HEK293T (cell line): ENCODE data around the gene DDX39B.

Experiments
- CTCF ChIA-PET: fragments of 350-600 bp; formaldehyde crosslinking; extraction: SDS; loops from one replicate; lab custom pipeline; 2021; ENCODE audit warnings: antibody characterized with exemption, inconsistent platforms; lab: Yijun Ruan, JAX
- POLR2A ChIA-PET: fragments of 350-600 bp; formaldehyde crosslinking; extraction: SDS; loops from one replicate; lab custom pipeline; 2020; ENCODE audit warnings: antibody characterized with exemption, inconsistent platforms; lab: Yijun Ruan, JAX
- DNase-seq: peaks from one replicate; pipeline ENCODE4 v3.0.0; 2012; ENCODE audit warnings: mixed read lengths; ENCODE audit errors: extremely low spot score
- ARNT ChIP-seq: fragments of 450-650 bp; IDR thresholded peaks from 2 replicates; pipeline ENCODE4 v1.6.1; 2017; ENCODE audit warnings: mild to moderate bottlenecking
- BHLHE40 ChIP-seq: fragments of 450-650 bp; IDR thresholded peaks from 2 replicates; pipeline ENCODE4 v1.6.1; 2016; ENCODE audit warnings: mild to moderate bottlenecking, moderate library complexity, borderline replicate concordance
- CTBP1 ChIP-seq: fragments of 450-650 bp; IDR thresholded peaks from 2 replicates; pipeline ENCODE4 v1.6.1; 2016; ENCODE audit warnings: borderline replicate concordance
- ELF4 ChIP-seq: fragments of 450-650 bp; IDR thresholded peaks from 2 replicates; pipeline ENCODE4 v1.6.1; 2017; ENCODE audit warnings: antibody characterized with exemption
- FOXA1 ChIP-seq: fragments of 450-650 bp; IDR thresholded peaks from 2 replicates; pipeline ENCODE4 v1.6.1; 2016; ENCODE audit warnings: mild to moderate bottlenecking
- FOXK2 ChIP-seq: fragments of 450-650 bp; IDR thresholded peaks from 2 replicates; pipeline ENCODE4 v1.6.1; 2016; ENCODE audit warnings: mild to moderate bottlenecking
- FOXM1 ChIP-seq: fragments of 450-650 bp; IDR thresholded peaks from 2 replicates; pipeline ENCODE4 v1.6.1; 2017; ENCODE audit warnings: mild to moderate bottlenecking, borderline replicate concordance
- HDGF ChIP-seq: fragments of 450-650 bp; IDR thresholded peaks from 2 replicates; pipeline ENCODE4 v1.6.1; 2017; ENCODE audit warnings: antibody characterized with exemption, borderline replicate concordance
- L3MBTL2 ChIP-seq: fragments of 450-650 bp; conservative IDR thresholded peaks from 2 replicates; pipeline ENCODE4 v1.6.1; 2016; ENCODE audit warnings: mild to moderate bottlenecking
- LEF1 ChIP-seq: fragments of 450-650 bp; IDR thresholded peaks from 2 replicates; pipeline ENCODE4 v1.6.1; 2017; ENCODE audit warnings: mild to moderate bottlenecking, borderline replicate concordance
- NFRKB ChIP-seq: fragments of 450-650 bp; IDR thresholded peaks from 2 replicates; pipeline ENCODE4 v1.6.1; 2016; ENCODE audit warnings: mild to moderate bottlenecking, moderate library complexity
- SP1 ChIP-seq: fragments of 450-650 bp; IDR thresholded peaks from 2 replicates; pipeline ENCODE4 v1.6.1; 2017
- SUZ12 ChIP-seq: fragments of 450-650 bp; IDR thresholded peaks from 2 replicates; pipeline ENCODE4 v1.6.1; 2016; ENCODE audit warnings: mild to moderate bottlenecking
- TARDBP ChIP-seq: fragments of 450-650 bp; IDR thresholded peaks from 2 replicates; pipeline ENCODE4 v1.6.1; 2016
- ZNF384 ChIP-seq: fragments of 450-650 bp; IDR thresholded peaks from 2 replicates; pipeline ENCODE4 v1.6.1; 2016
- TF ChIP-seq, protein P1 (sequence below): fragments of 450-650 bp; IDR thresholded peaks from 2 replicates; pipeline ENCODE4 v1.6.1; 2016

DDX39B gene

GRCh38 chr6:31586008-31586407 is 44.2 kb upstream of the DDX39B start, which contains the start of gene LST1:
LST1 (plus strand) TSS chr6:31586277; CDS start chr6:31587300, 1,023 bp downstream.
- no peak for DNase-seq
- CTCF ChIA-PET, result interaction anchor here (0.7 to 13.5 kb wide), 4 partner anchors 8 to 17 kb away, joined by 3 to 149 read pairs (median 6); partner anchors contain the start of genes NCR3 and TNF

DNA sequence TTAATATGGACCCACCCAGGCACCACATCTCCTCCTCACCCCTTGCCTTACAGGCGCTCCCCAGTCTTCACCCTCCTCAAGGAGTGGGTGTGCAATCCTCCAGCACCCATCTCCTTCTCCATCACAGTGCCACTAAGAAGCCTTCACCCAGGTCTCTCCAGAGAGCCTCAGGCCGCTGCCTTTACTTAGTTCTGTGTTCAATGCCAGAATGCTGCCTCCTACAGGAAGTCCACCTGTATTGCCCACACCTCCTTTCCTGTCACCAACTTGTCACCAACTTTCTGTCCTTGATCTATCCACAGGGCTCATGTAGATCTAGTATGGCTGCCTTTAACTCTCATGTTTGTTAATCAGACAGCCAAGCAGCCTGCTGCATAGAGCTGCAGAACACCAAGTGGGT is 43.7 kb upstream of the DDX39B start:
- POLR2A ChIA-PET, result interaction anchor here (1.1 to 1.7 kb wide), 2 partner anchors 9 to 11 kb away, joined by 3 read pairs; no protein-coding TSS in a partner anchor
- no peak for TF ChIP-seq ZNF384
- TF ChIP-seq FOXM1, result no peak
- no peak for TF ChIP-seq BHLHE40
- TF ChIP-seq TARDBP, result no peak
- TF ChIP-seq FOXA1, result no peak
- TF ChIP-seq SUZ12, result no peak
- no peak for TF ChIP-seq FOXK2
- no peak for TF ChIP-seq LEF1
- no peak for TF ChIP-seq ELF4
- CTCF ChIA-PET, result interaction anchor here (1.3 to 13.5 kb wide), 2 partner anchors 8 to 11 kb away, joined by 4 to 149 read pairs; partner anchors contain the start of gene NCR3
- peak; percentile 60 for DNase-seq

More at GRCh38 chr6:31586008-31586407, 44.2 kb upstream of the DDX39B start, which contains the start of gene LST1:
- POLR2A ChIA-PET, result interaction anchor here (1.7 kb wide), 1 partner anchor 11 kb away, joined by 3 read pairs; no protein-coding TSS in a partner anchor
- TF ChIP-seq TARDBP, result no peak
- TF ChIP-seq ELF4, result no peak
- TF ChIP-seq FOXK2, result no peak
- TF ChIP-seq, protein P1, sequence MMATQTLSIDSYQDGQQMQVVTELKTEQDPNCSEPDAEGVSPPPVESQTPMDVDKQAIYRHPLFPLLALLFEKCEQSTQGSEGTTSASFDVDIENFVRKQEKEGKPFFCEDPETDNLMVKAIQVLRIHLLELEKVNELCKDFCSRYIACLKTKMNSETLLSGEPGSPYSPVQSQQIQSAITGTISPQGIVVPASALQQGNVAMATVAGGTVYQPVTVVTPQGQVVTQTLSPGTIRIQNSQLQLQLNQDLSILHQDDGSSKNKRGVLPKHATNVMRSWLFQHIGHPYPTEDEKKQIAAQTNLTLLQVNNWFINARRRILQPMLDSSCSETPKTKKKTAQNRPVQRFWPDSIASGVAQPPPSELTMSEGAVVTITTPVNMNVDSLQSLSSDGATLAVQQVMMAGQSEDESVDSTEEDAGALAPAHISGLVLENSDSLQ, result no peak
- no peak for TF ChIP-seq LEF1
- no peak for TF ChIP-seq FOXA1
- TF ChIP-seq ARNT, result no peak
- TF ChIP-seq L3MBTL2, result no peak
- TF ChIP-seq NFRKB, result no peak
- no peak for TF ChIP-seq FOXM1
- no peak for TF ChIP-seq BHLHE40
- TF ChIP-seq ZNF384, result no peak
- TF ChIP-seq SUZ12, result no peak
- TF ChIP-seq HDGF, result no peak
- no peak for TF ChIP-seq SP1
- TF ChIP-seq CTBP1, result no peak

DNA sequence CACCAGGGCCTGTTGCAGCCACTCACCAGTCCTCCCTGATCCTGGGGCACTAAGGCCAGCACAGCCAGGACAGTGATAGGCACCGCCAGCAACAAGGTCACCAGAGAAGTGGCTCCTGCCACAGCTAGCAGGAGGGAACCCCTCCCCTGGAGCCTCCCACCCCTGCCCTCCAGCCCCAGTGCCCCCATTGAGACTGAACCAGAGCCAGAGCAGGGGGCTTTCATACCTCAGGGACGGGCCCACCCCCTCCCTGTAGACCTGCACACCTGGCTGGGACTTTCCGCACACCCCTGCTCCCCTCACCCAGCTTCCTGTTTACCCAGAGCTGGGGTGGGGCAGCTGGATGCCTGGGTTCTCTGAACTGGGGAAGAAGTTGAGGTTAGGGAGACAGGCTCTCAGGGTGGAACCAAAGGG is 40.4 kb upstream of the DDX39B start, which contains the start of gene LTB:
LTB (minus strand) TSS at position 195 of the 414 bp plus-strand sequence; CDS start at position 188, 7 bp downstream.
- POLR2A ChIA-PET, result interaction anchor here (1.0 to 3.5 kb wide), 4 partner anchors 8 to 40 kb away, joined by 3 to 23 read pairs (median 10); partner anchors contain the start of gene DDX39B
- CTCF ChIA-PET, result interaction anchor here (2.2 to 13.5 kb wide), 2 partner anchors 12 to 14 kb away, joined by 9 to 149 read pairs; partner anchors contain the start of gene NCR3
- no peak for TF ChIP-seq CTBP1
- no peak for TF ChIP-seq BHLHE40
- no peak for TF ChIP-seq SP1
- no peak for TF ChIP-seq ELF4
- no peak for TF ChIP-seq FOXA1
- no peak for TF ChIP-seq ARNT
- TF ChIP-seq LEF1, result no peak
- TF ChIP-seq L3MBTL2, result no peak
- TF ChIP-seq, protein P1, result no peak
- no peak for TF ChIP-seq FOXK2
- no peak for TF ChIP-seq SUZ12
- no peak for TF ChIP-seq ZNF384
- TF ChIP-seq NFRKB, result no peak
- TF ChIP-seq TARDBP, result no peak
- TF ChIP-seq HDGF, result no peak
- no peak for TF ChIP-seq FOXM1
- no peak for DNase-seq

DNA sequence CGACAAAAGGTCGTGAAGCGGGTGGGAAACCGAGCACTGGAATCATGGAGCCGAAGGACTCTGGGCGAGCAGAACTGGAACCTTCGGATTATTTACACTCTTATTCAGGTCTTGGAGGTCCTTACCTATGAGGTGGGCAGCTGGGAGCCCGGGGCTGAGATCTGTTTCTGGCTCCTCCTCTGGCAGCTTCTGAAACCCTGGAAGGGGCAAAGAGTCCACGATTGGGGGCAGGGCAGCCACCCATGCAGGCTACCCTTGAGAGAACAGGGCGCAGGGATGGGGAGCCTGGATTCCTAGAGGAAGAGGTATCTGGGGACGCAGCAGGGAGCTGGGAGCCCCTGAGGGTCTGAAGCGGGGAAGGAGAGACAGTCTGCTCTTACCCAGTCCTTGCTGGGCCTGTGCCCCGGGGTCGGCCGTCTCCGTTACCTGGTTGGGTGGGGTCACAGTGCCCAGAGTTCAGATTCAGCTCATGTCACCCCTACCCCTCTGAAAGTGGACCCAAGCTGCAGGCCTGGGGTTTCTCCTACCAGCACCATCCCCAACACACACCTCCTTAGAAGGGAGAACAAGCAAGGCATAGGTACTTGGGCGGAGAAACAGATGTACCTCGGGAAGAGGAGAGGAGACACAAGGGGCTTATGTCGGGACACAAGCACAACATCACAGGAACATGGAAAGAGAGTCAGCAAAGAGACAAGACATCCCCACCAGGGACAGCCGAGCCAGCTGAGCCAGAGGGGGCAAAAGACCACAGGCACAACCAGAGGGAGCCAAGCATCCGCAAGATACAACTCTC is 39.8 kb upstream of the DDX39B start:
- ChIA-PET POLR2A (interaction anchor here (0.9 to 3.5 kb wide), 6 partner anchors 11 to 83 kb away, joined by 3 to 23 read pairs (median 3); partner anchors contain the start of genes DDX39B and GPANK1), CTCF (interaction anchor here (0.7 to 13.5 kb wide), 4 partner anchors 9 to 32 kb away, joined by 3 to 149 read pairs (median 8); partner anchors contain the start of gene NCR3)
- no peak for DNase-seq
- TF ChIP-seq L3MBTL2 (no peak), FOXA1 (no peak), SUZ12 (no peak), FOXK2 (no peak), ZNF384 (no peak), HDGF (no peak), TARDBP (no peak), ELF4 (no peak), CTBP1 (no peak), SP1 (no peak), NFRKB (no peak), ARNT (no peak), BHLHE40 (no peak), FOXM1 (no peak), LEF1 (no peak)
- TF ChIP-seq, protein P1, result no peak
